Measurements from ENCODE around the gene PDE10A. TPM values are rescaled to one million over a fixed set of nuclear protein-coding genes. Genes with fewer than 3 reads are reported as not detected.

The PDE10A gene
- total RNA-seq, 4 donors from 2014 or later, result 2.7 to 8.8 (median 7.0) TPM

- TF ChIP-seq CTCF (IDR thresholded peaks at IDR 0.05; ENCODE audit: low read depth), result no peak
These were observed 27.1 kb downstream of the PDE10A start for GRCh38 chr6:165635965-165636364.

- TF ChIP-seq CTCF (IDR thresholded peaks at IDR 0.05; ENCODE audit: low read depth), result no peak
These were observed 28.8 kb downstream of the PDE10A start for GRCh38 chr6:165634101-165634880.

- no peak for TF ChIP-seq CTCF (IDR thresholded peaks at IDR 0.05; ENCODE audit: low read depth)
These were observed 30.8 kb downstream of the PDE10A start for GRCh38 chr6:165632194-165632593.

GRCh38 chr6:165630544-165630953 is 32.5 kb downstream of the PDE10A start:
- no peak for TF ChIP-seq CTCF (IDR thresholded peaks at IDR 0.05; ENCODE audit: low read depth)

- no peak for TF ChIP-seq CTCF (IDR thresholded peaks at IDR 0.05; ENCODE audit: low read depth)
These were observed 34.1 kb downstream of the PDE10A start for GRCh38 chr6:165628955-165629354.

- TF ChIP-seq CTCF (IDR thresholded peaks at IDR 0.05; ENCODE audit: low read depth), result no peak
These were observed 35.7 kb downstream of the PDE10A start for GRCh38 chr6:165627366-165627765.

- no peak for TF ChIP-seq CTCF (IDR thresholded peaks at IDR 0.05; ENCODE audit: low read depth)
These were observed 36.3 kb downstream of the PDE10A start for GRCh38 chr6:165626711-165627110.

Measured in subcutaneous adipose tissue (tissue), 4 donors.